IPS-20b (cell line): ENCODE measurements around the gene LHFPL4.
"Not testable (repeated sequence)": the region's sequence is repeated elsewhere in the genome, so short reads cannot be mapped to it uniquely, and the experiment has no call there.

Source experiments
- H3K27ac ChIP-seq: one replicate; pipeline ENCODE4 v1.5.1; 2013; ENCODE audit warnings: low read length
- H3K27me3 ChIP-seq: 2 replicates; pipeline ENCODE4 v1.6.1; 2013; ENCODE audit warnings: mild to moderate bottlenecking, low read length, inconsistent platforms; ENCODE audit not compliant: insufficient read depth
- H3K36me3 ChIP-seq: 2 replicates; pipeline ENCODE4 v1.6.1; 2013; ENCODE audit warnings: low read depth, mild to moderate bottlenecking, inconsistent platforms, low read length, moderate library complexity; ENCODE audit not compliant: insufficient read depth
- H3K4me1 ChIP-seq: 2 replicates; pipeline ENCODE4 v1.6.1; 2013; ENCODE audit warnings: mild to moderate bottlenecking, control low read depth, inconsistent platforms, low read length, moderate library complexity; ENCODE audit not compliant: insufficient read depth
- H3K4me3 ChIP-seq: 2 replicates; pipeline ENCODE4 v1.5.1; 2013; ENCODE audit warnings: mild to moderate bottlenecking, low read length, inconsistent platforms
- H3K9ac ChIP-seq: 2 replicates; pipeline ENCODE4 v1.6.1; 2013; ENCODE audit warnings: low read depth, mild to moderate bottlenecking, inconsistent platforms, low read length, moderate library complexity
- H3K9me3 ChIP-seq: 2 replicates; pipeline ENCODE4 v1.6.1; 2013; ENCODE audit warnings: mild to moderate bottlenecking, low read depth, low read length, inconsistent platforms; ENCODE audit not compliant: insufficient read depth

The LHFPL4 gene

GRCh38 chr3:9553021-9553947, at the start of gene LHFPL4:
LHFPL4 (minus strand) TSS chr3:9553822; CDS start chr3:9552679, 1,143 bp downstream.
- peaks cover 42% of the 10 kb centered on the region for H3K27me3 ChIP-seq
- H3K4me1 ChIP-seq: peaks cover 20% of the 10 kb centered on the region
- no peak within 1 kb of the TSS for H3K27ac ChIP-seq
- H3K9me3 ChIP-seq: no peaks in the 10 kb centered on the region
- peaks cover 2% of the 10 kb centered on the region; the same call in 1 of the 2 replicates for H3K36me3 ChIP-seq
- peak within 1 kb of the TSS; percentile 45; the same call in 1 of the 2 replicates for H3K9ac ChIP-seq
- H3K4me3 ChIP-seq: peak within 1 kb of the TSS; percentile 75

GRCh38 chr3:9602620-9603019, 49.0 kb upstream of the LHFPL4 start:
- Histone ChIP-seq H3K4me1 (no peaks in the 10 kb centered on the region), H3K27me3 (no peaks in the 10 kb centered on the region), H3K36me3 (no peaks in the 10 kb centered on the region), H3K9me3 (peaks cover 18% of the 10 kb centered on the region), H3K27ac (no peak overlapping the region), H3K9ac (no peak overlapping the region), H3K4me3 (no peak overlapping the region)

DNA sequence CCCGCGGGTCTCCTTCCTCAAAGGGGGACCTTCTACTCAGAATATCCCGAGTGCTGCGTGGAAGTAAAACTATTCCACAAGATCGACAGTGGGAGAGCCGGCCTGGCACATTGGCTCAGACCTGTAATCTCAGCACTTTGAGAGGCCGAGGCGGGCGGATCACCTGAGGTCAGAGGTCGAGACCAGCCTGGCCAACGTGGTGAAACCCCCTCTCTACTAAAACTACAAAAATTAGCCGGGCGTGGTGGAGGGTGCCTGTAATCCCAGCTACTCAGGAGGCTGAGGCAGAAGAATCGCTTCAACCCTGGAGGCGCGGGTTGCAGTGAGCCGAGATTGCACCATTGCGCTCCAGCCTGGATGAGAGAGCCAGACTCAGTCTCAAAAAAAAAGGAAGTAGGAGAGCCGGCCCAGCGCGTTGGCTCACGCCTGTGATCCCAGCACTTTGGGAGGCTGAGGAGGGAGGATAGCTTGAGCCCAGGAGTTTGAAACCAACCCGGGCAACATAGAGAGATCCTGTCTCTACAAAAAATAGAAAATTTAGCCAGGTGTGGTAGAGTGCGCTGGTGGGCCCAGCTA, 47.5 kb upstream of the LHFPL4 start:
- peaks cover 15% of the 10 kb centered on the region for H3K9me3 ChIP-seq
- not testable (repeated sequence) for H3K36me3 ChIP-seq, H3K9ac ChIP-seq, H3K4me1 ChIP-seq, H3K4me3 ChIP-seq, H3K27ac ChIP-seq, H3K27me3 ChIP-seq

GRCh38 chr3:9600597-9600996, 47.0 kb upstream of the LHFPL4 start:
- Histone ChIP-seq H3K36me3 (no peaks in the 10 kb centered on the region), H3K4me1 (no peaks in the 10 kb centered on the region), H3K27me3 (no peaks in the 10 kb centered on the region), H3K27ac (no peak overlapping the region), H3K9ac (no peak overlapping the region), H3K4me3 (no peak overlapping the region), H3K9me3 (peaks cover 11% of the 10 kb centered on the region; the same call in 1 of the 2 replicates)

- Histone ChIP-seq H3K4me1 (no peaks in the 10 kb centered on the region), H3K36me3 (no peaks in the 10 kb centered on the region), H3K27ac (no peak overlapping the region), H3K9ac (no peak overlapping the region), H3K9me3 (no peaks in the 10 kb centered on the region; the same call in 1 of the 2 replicates), H3K27me3 (no peaks in the 10 kb centered on the region), H3K4me3 (no peak overlapping the region)
These were observed 45.3 kb upstream of the LHFPL4 start for GRCh38 chr3:9598783-9599387.

DNA sequence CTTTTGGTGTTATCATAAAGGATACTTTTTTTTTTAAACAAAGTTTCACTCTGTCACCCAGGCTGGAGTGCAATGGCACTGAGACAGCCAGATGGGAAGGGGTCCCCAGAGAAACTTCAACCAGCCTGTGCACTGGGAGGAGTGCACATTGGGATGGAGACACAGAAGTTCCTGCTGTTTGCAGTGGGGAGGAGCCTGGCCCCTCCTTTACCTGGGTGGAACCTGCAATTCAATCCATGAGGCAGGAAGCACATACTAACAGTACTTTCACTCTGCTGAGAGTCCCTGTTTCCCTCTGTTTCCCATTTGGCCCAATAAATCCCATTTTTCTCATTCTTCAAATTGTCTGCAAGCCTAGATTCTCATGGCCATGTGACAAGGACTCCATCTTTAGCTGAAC, 42.3 kb upstream of the LHFPL4 start:
- H3K4me1 ChIP-seq: no peaks in the 10 kb centered on the region
- no peaks in the 10 kb centered on the region; the same call in 1 of the 2 replicates for H3K9me3 ChIP-seq
- H3K9ac ChIP-seq: no peak overlapping the region
- no peaks in the 10 kb centered on the region for H3K36me3 ChIP-seq
- H3K4me3 ChIP-seq: no peak overlapping the region
- no peaks in the 10 kb centered on the region for H3K27me3 ChIP-seq
- no peak overlapping the region for H3K27ac ChIP-seq

DNA sequence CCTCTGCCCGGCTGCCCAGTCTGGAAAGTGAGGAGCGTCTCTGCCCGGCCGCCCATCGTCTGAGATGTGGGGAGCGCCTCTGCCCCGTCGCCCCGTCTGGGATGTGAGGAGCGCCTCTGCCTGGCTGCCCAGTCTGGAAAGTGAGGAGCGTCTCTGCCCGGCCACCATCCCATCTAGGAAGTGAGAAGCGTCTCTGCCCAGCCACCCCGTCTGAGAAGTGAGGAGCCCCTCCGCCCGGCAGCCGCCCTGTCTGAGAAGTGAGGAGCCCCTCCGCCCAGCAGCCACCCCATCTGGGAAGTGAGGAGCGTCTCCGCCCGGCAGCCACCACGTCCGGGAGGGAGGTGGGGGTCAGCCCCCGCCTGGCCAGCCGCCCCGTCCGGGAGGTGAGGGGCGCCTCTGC, 38.2 kb upstream of the LHFPL4 start:
- H3K9me3 ChIP-seq, H3K27me3 ChIP-seq, H3K4me1 ChIP-seq, H3K4me3 ChIP-seq, H3K9ac ChIP-seq, H3K36me3 ChIP-seq, H3K27ac ChIP-seq: not testable (repeated sequence)

- Histone ChIP-seq H3K27ac (no peak overlapping the region), H3K4me1 (no peaks in the 10 kb centered on the region), H3K9ac (no peak overlapping the region)
These were observed 36.7 kb upstream of the LHFPL4 start for GRCh38 chr3:9590282-9590791.

GRCh38 chr3:9583792-9584191, 30.2 kb upstream of the LHFPL4 start:
- Histone ChIP-seq H3K9ac (no peak overlapping the region), H3K36me3 (no peaks in the 10 kb centered on the region), H3K4me3 (no peak overlapping the region), H3K27ac (no peak overlapping the region), H3K27me3 (no peaks in the 10 kb centered on the region), H3K4me1 (peaks cover 14% of the 10 kb centered on the region), H3K9me3 (0 out of 2 replicates have a peak, but pooled peaks cover 3% of the 10 kb centered on the region)

More at GRCh38 chr3:9590282-9590791, 36.7 kb upstream of the LHFPL4 start:
- Histone ChIP-seq H3K27me3 (no peaks in the 10 kb centered on the region), H3K9me3 (no peaks in the 10 kb centered on the region; the same call in 1 of the 2 replicates), H3K36me3 (no peaks in the 10 kb centered on the region), H3K4me3 (no peak overlapping the region)

DNA sequence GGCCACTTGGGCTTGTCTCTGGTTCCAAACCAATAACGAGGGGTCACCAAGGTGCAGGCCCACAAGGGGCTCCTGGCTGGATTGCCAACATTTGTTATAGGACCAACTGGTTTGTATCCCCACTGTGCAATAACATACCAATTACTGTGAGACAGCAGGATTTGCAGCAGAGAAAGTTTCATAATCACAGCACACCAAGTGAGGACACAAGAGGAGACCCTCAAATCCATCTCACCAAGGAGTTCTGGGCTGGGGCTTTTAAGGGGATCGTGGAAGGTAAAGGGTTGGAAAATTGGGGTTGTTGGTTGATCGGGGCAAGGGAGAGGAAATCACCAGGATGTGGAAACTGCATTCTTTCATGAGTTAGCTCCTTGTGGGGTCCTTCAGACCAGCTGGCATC, 29.7 kb upstream of the LHFPL4 start:
- no peaks in the 10 kb centered on the region for H3K36me3 ChIP-seq
- H3K4me1 ChIP-seq: peaks cover 14% of the 10 kb centered on the region
- no peaks in the 10 kb centered on the region for H3K27me3 ChIP-seq
- no peak overlapping the region for H3K9ac ChIP-seq
- H3K27ac ChIP-seq: no peak overlapping the region
- 0 out of 2 replicates have a peak, but pooled peaks cover 3% of the 10 kb centered on the region for H3K9me3 ChIP-seq
- no peak overlapping the region for H3K4me3 ChIP-seq

- Histone ChIP-seq H3K9ac (peak overlapping the region; percentile 12; the same call in 1 of the 2 replicates), H3K4me3 (peak overlapping the region; percentile 39; the same call in 1 of the 2 replicates), H3K4me1 (peaks cover 14% of the 10 kb centered on the region), H3K27me3 (no peaks in the 10 kb centered on the region), H3K9me3 (0 out of 2 replicates have a peak, but pooled peaks cover 3% of the 10 kb centered on the region), H3K36me3 (no peaks in the 10 kb centered on the region), H3K27ac (peak overlapping the region; percentile 48)
These were observed 28.7 kb upstream of the LHFPL4 start for GRCh38 chr3:9582332-9582731.
